Keratinocyte (primary cell): ENCODE results near the gene REXO1. TPM values are rescaled to one million over a fixed set of nuclear protein-coding genes. Genes with fewer than 3 reads are reported as not detected.

Experiments
- DNase-seq: peaks from one replicate; pipeline ENCODE4 v3.0.0-alpha.2; 2011; ENCODE audit warnings: low read depth, missing footprints, low spot score
- FAIRE-seq: peaks from 2 replicates; lab custom pipeline; 2011; peaks lifted over from hg19 to GRCh38; lab: Jason Lieb, UNC
- H2AFZ ChIP-seq: 2 replicates; pipeline ENCODE4 v1.6.0; 2012; ENCODE audit warnings: low read length, control low read depth, inconsistent platforms; ENCODE audit not compliant: control insufficient read depth
- H3K27ac ChIP-seq: 2 replicates; pipeline ENCODE4 v1.5.1; 2011; ENCODE audit warnings: low read length; ENCODE audit not compliant: control insufficient read depth, insufficient read depth
- H3K27me3 ChIP-seq: 3 replicates; pipeline ENCODE4 v1.6.0; 2011; ENCODE audit warnings: low read length; ENCODE audit not compliant: control insufficient read depth, insufficient read depth; ENCODE audit errors: extremely low read depth
- H3K36me3 ChIP-seq, 2 experiments: 2 replicates in 1 of 2; 3 replicates in 1 of 2; pipeline ENCODE4 v1.5.1; 2011; ENCODE audit warnings: low read length in 2 of 2, mild to moderate bottlenecking in 1 of 2; ENCODE audit not compliant: control insufficient read depth in 2 of 2, insufficient read depth in 2 of 2; ENCODE audit errors: extremely low read depth in 1 of 2
- H3K4me1 ChIP-seq: 3 replicates; pipeline ENCODE4 v1.5.1; 2011; ENCODE audit warnings: low read length; ENCODE audit not compliant: control insufficient read depth, insufficient read depth; ENCODE audit errors: extremely low read depth
- H3K4me2 ChIP-seq: 3 replicates; pipeline ENCODE4 v1.6.0; 2011; ENCODE audit warnings: low read depth, low read length; ENCODE audit not compliant: control insufficient read depth, insufficient read depth; ENCODE audit errors: extremely low read depth
- H3K4me3 ChIP-seq, 3 experiments: fragments of 200-600 bp in 1 of 3; sonication (generic) in 1 of 3; 2 replicates in 2 of 3; 3 replicates in 1 of 3; pipeline ENCODE4 v1.5.1; 2011 to 2016; ENCODE audit warnings: low read length in 3 of 3, mild to moderate bottlenecking in 3 of 3, control low read depth in 2 of 3, inconsistent platforms in 1 of 3, low read depth in 1 of 3, mixed read lengths in 1 of 3, mixed run types in 1 of 3, moderate library complexity in 1 of 3; ENCODE audit not compliant: control insufficient read depth in 2 of 3, insufficient read depth in 2 of 3; ENCODE audit errors: extremely low read depth in 1 of 3
- H3K79me2 ChIP-seq: 2 replicates; pipeline ENCODE4 v1.6.0; 2012; ENCODE audit warnings: low read length; ENCODE audit not compliant: control insufficient read depth, insufficient read depth
- H3K9ac ChIP-seq: 3 replicates; pipeline ENCODE4 v1.6.0; 2011; ENCODE audit warnings: low read length; ENCODE audit not compliant: control insufficient read depth, insufficient read depth; ENCODE audit errors: extremely low read depth
- H3K9me1 ChIP-seq: 3 replicates; pipeline ENCODE4 v1.6.0; 2011; ENCODE audit warnings: low read length; ENCODE audit not compliant: control insufficient read depth, insufficient read depth; ENCODE audit errors: extremely low read depth
- H3K9me3 ChIP-seq: 2 replicates; pipeline ENCODE4 v1.5.1; 2012; ENCODE audit warnings: low read depth, low read length; ENCODE audit not compliant: control insufficient read depth
- H4K20me1 ChIP-seq: 3 replicates; pipeline ENCODE4 v1.6.0; 2011; ENCODE audit warnings: low read length; ENCODE audit not compliant: control insufficient read depth, insufficient read depth; ENCODE audit errors: extremely low read depth
- CTCF ChIP-seq, 3 experiments: IDR thresholded peaks in 1 of 3; conservative IDR thresholded peaks in 1 of 3; optimal IDR thresholded peaks in 1 of 3; 2 replicates in 2 of 3; 3 replicates in 1 of 3; pipeline versions ENCODE3 to v1.5.1; 2011; ENCODE audit warnings: low read length in 3 of 3, mild to moderate bottlenecking in 3 of 3, moderate library complexity in 2 of 3, control low read depth in 1 of 3, inconsistent platforms in 1 of 3; ENCODE audit not compliant: insufficient read depth in 2 of 3; ENCODE audit errors: extremely low read depth in 1 of 3
- EZH2 ChIP-seq: IDR thresholded peaks from one replicate; pipeline ENCODE4 v1.6.1; 2012; ENCODE audit warnings: inconsistent platforms, mild to moderate bottlenecking, low read length, moderate library complexity
- dilution Hi-C: fragments of 300-500 bp; cut with MboI; formaldehyde crosslinking; loops from one replicate; pipeline ENCODE4 v1.7.0; 2020; ENCODE audit warnings: low sequenced_read_pairs; ENCODE audit not compliant: extremely low pct_ligation_motif_present
- polyA plus RNA-seq, 5 experiments: library from polyadenylated mRNA; depleted of rRNA in 3 of 5; stranded (reverse) in 3 of 5; stranded (forward) in 1 of 5; unstranded in 1 of 5; fragments of >200 nt; gene quantifications; 1 replicate in 1 of 5; 2 replicates in 3 of 5; 3 replicates in 1 of 5; pipeline versions ENCODE4 v1.2.1 to v1.2.3, GENCODE V29; 2011 to 2012; ENCODE audit warnings: missing spikeins in 2 of 5, low read depth in 1 of 5, low replicate concordance in 1 of 5

The REXO1 gene
- polyA plus RNA-seq, 1 donor (not counting 4 experiments of a cell fraction or from before 2014, with no cell fraction given): 6.1 TPM

GRCh38 chr19:1827566-1828278, 20.6 kb downstream of the REXO1 start:
- H3K4me2 ChIP-seq: no peak overlapping the region
- H4K20me1 ChIP-seq: peaks cover 10% of the 10 kb centered on the region
- H3K36me3 ChIP-seq: peaks cover 12 to 16% of the 10 kb centered on the region in 2 experiments
- H3K4me3 ChIP-seq: no peak overlapping the region
- no peak overlapping the region for H3K27ac ChIP-seq
- H3K9me3 ChIP-seq: no peaks in the 10 kb centered on the region
- H2AFZ ChIP-seq: no peak overlapping the region
- TF ChIP-seq EZH2 (no peak), CTCF (optimal IDR thresholded peaks at IDR 0.05 in 1 of 3, IDR thresholded peaks at IDR 0.05 in 1 of 3, conservative IDR thresholded peaks at IDR 0.05 in 1 of 3; ENCODE audit: extremely low read depth in 1 of 3, insufficient read depth in 2 of 3, low read length in 3 of 3) (no peak)
- no peaks in the 10 kb centered on the region for H3K4me1 ChIP-seq
- H3K9ac ChIP-seq: no peak overlapping the region
- FAIRE-seq (no peak), DNase-seq (no peak)
- dilution Hi-C loops: no loop called here
- no peaks in the 10 kb centered on the region for H3K9me1 ChIP-seq
- no peaks in the 10 kb centered on the region for H3K27me3 ChIP-seq
- peaks cover 21% of the 10 kb centered on the region for H3K79me2 ChIP-seq

GRCh38 chr19:1826557-1827521, 21.4 kb downstream of the REXO1 start:
- Histone ChIP-seq H3K4me1 (no peaks in the 10 kb centered on the region), H3K79me2 (peaks cover 15% of the 10 kb centered on the region), H3K4me2 (no peak overlapping the region), H3K27ac (no peak overlapping the region), H3K4me3 (no peak overlapping the region), H3K9me3 (no peaks in the 10 kb centered on the region), H4K20me1 (peaks cover 5% of the 10 kb centered on the region), H3K36me3 (peaks cover 18 to 21% of the 10 kb centered on the region in 2 experiments), H3K9ac (no peak overlapping the region), H2AFZ (no peak overlapping the region), H3K9me1 (no peaks in the 10 kb centered on the region), H3K27me3 (no peaks in the 10 kb centered on the region)
- dilution Hi-C loops: no loop called here
- DNase-seq (no peak), FAIRE-seq (no peak)
- TF ChIP-seq CTCF (optimal IDR thresholded peaks at IDR 0.05 in 1 of 3, IDR thresholded peaks at IDR 0.05 in 1 of 3, conservative IDR thresholded peaks at IDR 0.05 in 1 of 3; ENCODE audit: extremely low read depth in 1 of 3, insufficient read depth in 2 of 3, low read length in 3 of 3) (peak in 1 of 3 experiments; percentile 8), EZH2 (no peak)
